WTC11 (cell line): ENCODE measurements around the gene WDFY4. TPM values are rescaled to one million over a fixed set of nuclear protein-coding genes. Genes with fewer than 3 reads are reported as not detected.

Experiments used
- ATAC-seq: fragments of 200-7000 bp; cut with Tn5 transposase; 2 replicates; pipeline ENCODE4 v1.10.0; 2021; ENCODE audit warnings: mild to moderate bottlenecking, moderate library complexity
- CTCF ChIA-PET: fragments of 300-600 bp; sonication (Branson Sonifier 250); formaldehyde crosslinking; loops from one replicate; lab custom pipeline; 2021; ENCODE audit warnings: antibody characterized with exemption; lab: Charles Lee
- POLR2A ChIA-PET: fragments of 350-600 bp; sonication (Branson Sonifier 250); formaldehyde crosslinking; loops from one replicate; lab custom pipeline; 2021; ENCODE audit warnings: antibody characterized with exemption; lab: Charles Lee
- DNase-seq: peaks from one replicate; pipeline ENCODE4 v3.0.0; 2021; ENCODE audit warnings: low spot score
- H3K27ac Mint-ChIP-seq: 2 replicates; pipeline ENCODE4 v1.8.0; 2021; ENCODE audit warnings: mixed read lengths
- H3K27me3 Mint-ChIP-seq: 2 replicates; pipeline ENCODE4 v1.8.0; 2021; ENCODE audit warnings: low read depth, mild to moderate bottlenecking, moderate library complexity, mixed read lengths
- H3K36me3 Mint-ChIP-seq: 2 replicates; pipeline ENCODE4 v1.8.0; 2021; ENCODE audit warnings: mixed read lengths
- H3K4me1 Mint-ChIP-seq: 2 replicates; pipeline ENCODE4 v1.8.0; 2022; ENCODE audit warnings: mixed read lengths
- H3K4me3 Mint-ChIP-seq: 2 replicates; pipeline ENCODE4 v1.8.0; 2021; ENCODE audit warnings: mild to moderate bottlenecking, moderate library complexity, mixed read lengths
- H3K9me3 Mint-ChIP-seq: 2 replicates; pipeline ENCODE4 v1.8.0; 2021; ENCODE audit warnings: mixed read lengths
- CDX4 ChIP-seq: fragments of 250-450 bp; sonication (Bioruptor Pico); IDR thresholded peaks from 2 replicates; pipeline ENCODE4 v1.9.0; 2021; ENCODE audit warnings: moderate library complexity, mild to moderate bottlenecking, inconsistent platforms, borderline replicate concordance
- CREB1 ChIP-seq: sonication (generic); formaldehyde crosslinking; IDR thresholded peaks from 2 replicates; pipeline ENCODE4 v1.8.0; 2023; ENCODE audit warnings: mild to moderate bottlenecking, missing genetic modification reagents
- ESRRA ChIP-seq: sonication (generic); formaldehyde crosslinking; IDR thresholded peaks from 2 replicates; pipeline ENCODE4 v1.8.1; 2022; ENCODE audit warnings: mild to moderate bottlenecking, missing genetic modification reagents, borderline replicate concordance
- GTF2I ChIP-seq: fragments of 250-450 bp; sonication (Bioruptor Pico); conservative IDR thresholded peaks from 2 replicates; pipeline ENCODE4 v1.4.0; 2021; ENCODE audit warnings: mild to moderate bottlenecking
- HMGXB4 ChIP-seq: sonication (generic); formaldehyde crosslinking; IDR thresholded peaks from 2 replicates; pipeline ENCODE4 v1.8.1; 2023; ENCODE audit warnings: mild to moderate bottlenecking, moderate library complexity, missing genetic modification reagents
- IRF2 ChIP-seq: sonication (generic); formaldehyde crosslinking; IDR thresholded peaks from 2 replicates; pipeline ENCODE4 v1.8.0; 2022; ENCODE audit warnings: low read depth, missing genetic modification reagents, borderline replicate concordance
- NFATC4 ChIP-seq: fragments of 250-450 bp; sonication (Bioruptor Pico); IDR thresholded peaks from 2 replicates; pipeline ENCODE4 v1.9.0; 2021; ENCODE audit warnings: mild to moderate bottlenecking
- NR1H2 ChIP-seq: sonication (generic); formaldehyde crosslinking; IDR thresholded peaks from 2 replicates; pipeline ENCODE4 v1.9.0; 2021; ENCODE audit warnings: mild to moderate bottlenecking, moderate library complexity, missing genetic modification reagents
- OVOL2 ChIP-seq: fragments of 250-450 bp; sonication (Bioruptor Pico); IDR thresholded peaks from 2 replicates; pipeline ENCODE4 v1.9.0; 2021; ENCODE audit warnings: mild to moderate bottlenecking, borderline replicate concordance
- RORB ChIP-seq: fragments of 250-450 bp; sonication (Bioruptor Pico); IDR thresholded peaks from 2 replicates; pipeline ENCODE4 v1.9.0; 2021; ENCODE audit warnings: mild to moderate bottlenecking
- SMAD4 ChIP-seq: sonication (generic); formaldehyde crosslinking; IDR thresholded peaks from 2 replicates; pipeline ENCODE4 v1.8.0; 2022; ENCODE audit warnings: mild to moderate bottlenecking, missing genetic modification reagents
- ZNF138 ChIP-seq: sonication (generic); formaldehyde crosslinking; conservative IDR thresholded peaks from 2 replicates; pipeline ENCODE4 v1.8.1; 2022; ENCODE audit warnings: mild to moderate bottlenecking, moderate library complexity, missing genetic modification reagents
- ZNF232 ChIP-seq: sonication (generic); formaldehyde crosslinking; IDR thresholded peaks from 2 replicates; pipeline ENCODE4 v1.8.0; 2022; ENCODE audit warnings: mild to moderate bottlenecking, missing genetic modification reagents
- ZNF317 ChIP-seq: sonication (generic); formaldehyde crosslinking; IDR thresholded peaks from 2 replicates; pipeline ENCODE4 v1.8.1; 2023; ENCODE audit warnings: low read depth, mild to moderate bottlenecking, moderate library complexity, missing genetic modification reagents, borderline replicate concordance
- ZSCAN18 ChIP-seq: fragments of 250-450 bp; sonication (Bioruptor Pico); IDR thresholded peaks from 2 replicates; pipeline ENCODE4 v2.1.2; 2022; ENCODE audit warnings: mild to moderate bottlenecking, moderate library complexity
- total RNA-seq: library from RNA; stranded (reverse); gene quantifications from 3 replicates; pipeline ENCODE4 v1.2.3, GENCODE V29; 2021
- TF ChIP-seq, protein P1 (sequence below): sonication (generic); formaldehyde crosslinking; IDR thresholded peaks from 2 replicates; pipeline ENCODE4 v1.8.1; 2023; ENCODE audit warnings: mild to moderate bottlenecking, missing genetic modification reagents, moderate library complexity
- TF ChIP-seq, protein P2 (sequence below): sonication (generic); formaldehyde crosslinking; IDR thresholded peaks from 2 replicates; pipeline ENCODE4 v1.8.0; 2022; ENCODE audit warnings: missing genetic modification reagents
- TF ChIP-seq, protein P3 (sequence below): sonication (generic); formaldehyde crosslinking; IDR thresholded peaks from 2 replicates; pipeline ENCODE4 v1.8.1; 2022; ENCODE audit warnings: mild to moderate bottlenecking, missing genetic modification reagents, moderate library complexity, borderline replicate concordance

WDFY4 gene
- total RNA-seq, 1 experiment from 2014 or later, result 0.13 TPM

GRCh38 chr10:48804740-48805182, 120.1 kb downstream of the WDFY4 start:
- Mint-ChIP-seq H3K36me3 (no peaks in the 10 kb centered on the region), H3K27ac (no peak overlapping the region), H3K4me3 (no peak overlapping the region), H3K9me3 (peaks cover 6% of the 10 kb centered on the region), H3K4me1 (peaks cover 22% of the 10 kb centered on the region), H3K27me3 (peaks cover 10% of the 10 kb centered on the region; the same call in 1 of the 2 replicates)
- ChIA-PET POLR2A (interaction anchor here (1.0 kb wide), 1 partner anchor 15 kb away, joined by 3 read pairs; no protein-coding TSS in a partner anchor), CTCF (interaction anchor here (1.3 to 1.4 kb wide), 2 partner anchors 146 to 149 kb away, joined by 4 to 5 read pairs; no protein-coding TSS in a partner anchor)
- DNase-seq (no peak), ATAC-seq (no peak)
- no peak for TF ChIP-seq ZSCAN18 (CRISPR knock-in tag)

- no peak; the same call in 1 of the 2 replicates for ATAC-seq
- H3K27ac Mint-ChIP-seq, result no peak overlapping the region
- POLR2A ChIA-PET, result interaction anchor here (1.0 kb wide), 1 partner anchor 15 kb away, joined by 3 read pairs; no protein-coding TSS in a partner anchor
Measured at GRCh38 chr10:48805411-48805810, 120.7 kb downstream of the WDFY4 start.

More at GRCh38 chr10:48805411-48805810, 120.7 kb downstream of the WDFY4 start:
- DNase-seq, result no peak
- H3K9me3 Mint-ChIP-seq, result peaks cover under 1% of the 10 kb centered on the region; the same call in 1 of the 2 replicates
- CTCF ChIA-PET, result no interaction called here
- H3K4me3 Mint-ChIP-seq, result no peak overlapping the region
- no peak for TF ChIP-seq CREB1 (CRISPR knock-in tag)
- TF ChIP-seq ZNF138 (CRISPR knock-in tag), result no peak
- TF ChIP-seq ZNF317 (CRISPR knock-in tag), result no peak
- TF ChIP-seq CDX4 (CRISPR knock-in tag), result no peak
- no peak for TF ChIP-seq NFATC4
- TF ChIP-seq NR1H2 (CRISPR knock-in tag), result no peak
- TF ChIP-seq IRF2, result no peak
- TF ChIP-seq RORB (CRISPR knock-in tag), result no peak
- no peak for TF ChIP-seq ZNF232 (CRISPR knock-in tag)
- TF ChIP-seq OVOL2 (CRISPR knock-in tag), result no peak
- TF ChIP-seq, protein P1, sequence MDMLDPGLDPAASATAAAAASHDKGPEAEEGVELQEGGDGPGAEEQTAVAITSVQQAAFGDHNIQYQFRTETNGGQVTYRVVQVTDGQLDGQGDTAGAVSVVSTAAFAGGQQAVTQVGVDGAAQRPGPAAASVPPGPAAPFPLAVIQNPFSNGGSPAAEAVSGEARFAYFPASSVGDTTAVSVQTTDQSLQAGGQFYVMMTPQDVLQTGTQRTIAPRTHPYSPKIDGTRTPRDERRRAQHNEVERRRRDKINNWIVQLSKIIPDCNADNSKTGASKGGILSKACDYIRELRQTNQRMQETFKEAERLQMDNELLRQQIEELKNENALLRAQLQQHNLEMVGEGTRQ, result no peak
- no peak for TF ChIP-seq HMGXB4 (CRISPR knock-in tag)
- TF ChIP-seq, protein P2, sequence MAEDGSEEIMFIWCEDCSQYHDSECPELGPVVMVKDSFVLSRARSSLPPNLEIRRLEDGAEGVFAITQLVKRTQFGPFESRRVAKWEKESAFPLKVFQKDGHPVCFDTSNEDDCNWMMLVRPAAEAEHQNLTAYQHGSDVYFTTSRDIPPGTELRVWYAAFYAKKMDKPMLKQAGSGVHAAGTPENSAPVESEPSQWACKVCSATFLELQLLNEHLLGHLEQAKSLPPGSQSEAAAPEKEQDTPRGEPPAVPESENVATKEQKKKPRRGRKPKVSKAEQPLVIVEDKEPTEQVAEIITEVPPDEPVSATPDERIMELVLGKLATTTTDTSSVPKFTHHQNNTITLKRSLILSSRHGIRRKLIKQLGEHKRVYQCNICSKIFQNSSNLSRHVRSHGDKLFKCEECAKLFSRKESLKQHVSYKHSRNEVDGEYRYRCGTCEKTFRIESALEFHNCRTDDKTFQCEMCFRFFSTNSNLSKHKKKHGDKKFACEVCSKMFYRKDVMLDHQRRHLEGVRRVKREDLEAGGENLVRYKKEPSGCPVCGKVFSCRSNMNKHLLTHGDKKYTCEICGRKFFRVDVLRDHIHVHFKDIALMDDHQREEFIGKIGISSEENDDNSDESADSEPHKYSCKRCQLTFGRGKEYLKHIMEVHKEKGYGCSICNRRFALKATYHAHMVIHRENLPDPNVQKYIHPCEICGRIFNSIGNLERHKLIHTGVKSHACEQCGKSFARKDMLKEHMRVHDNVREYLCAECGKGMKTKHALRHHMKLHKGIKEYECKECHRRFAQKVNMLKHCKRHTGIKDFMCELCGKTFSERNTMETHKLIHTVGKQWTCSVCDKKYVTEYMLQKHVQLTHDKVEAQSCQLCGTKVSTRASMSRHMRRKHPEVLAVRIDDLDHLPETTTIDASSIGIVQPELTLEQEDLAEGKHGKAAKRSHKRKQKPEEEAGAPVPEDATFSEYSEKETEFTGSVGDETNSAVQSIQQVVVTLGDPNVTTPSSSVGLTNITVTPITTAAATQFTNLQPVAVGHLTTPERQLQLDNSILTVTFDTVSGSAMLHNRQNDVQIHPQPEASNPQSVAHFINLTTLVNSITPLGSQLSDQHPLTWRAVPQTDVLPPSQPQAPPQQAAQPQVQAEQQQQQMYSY (CRISPR knock-in tag), result no peak
- TF ChIP-seq ESRRA (CRISPR knock-in tag), result no peak
- no peak for TF ChIP-seq GTF2I (CRISPR knock-in tag)
- TF ChIP-seq SMAD4 (CRISPR knock-in tag), result no peak
- TF ChIP-seq, protein P3, sequence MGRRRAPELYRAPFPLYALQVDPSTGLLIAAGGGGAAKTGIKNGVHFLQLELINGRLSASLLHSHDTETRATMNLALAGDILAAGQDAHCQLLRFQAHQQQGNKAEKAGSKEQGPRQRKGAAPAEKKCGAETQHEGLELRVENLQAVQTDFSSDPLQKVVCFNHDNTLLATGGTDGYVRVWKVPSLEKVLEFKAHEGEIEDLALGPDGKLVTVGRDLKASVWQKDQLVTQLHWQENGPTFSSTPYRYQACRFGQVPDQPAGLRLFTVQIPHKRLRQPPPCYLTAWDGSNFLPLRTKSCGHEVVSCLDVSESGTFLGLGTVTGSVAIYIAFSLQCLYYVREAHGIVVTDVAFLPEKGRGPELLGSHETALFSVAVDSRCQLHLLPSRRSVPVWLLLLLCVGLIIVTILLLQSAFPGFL (CRISPR knock-in tag), result no peak
- H3K36me3 Mint-ChIP-seq, result no peaks in the 10 kb centered on the region
- peaks cover 22% of the 10 kb centered on the region for H3K4me1 Mint-ChIP-seq
- H3K27me3 Mint-ChIP-seq, result peaks cover 10% of the 10 kb centered on the region
